Kidney capillary endothelial cell (primary cell): Measurements from ENCODE around the gene GM2A.
"Not testable (repeated sequence)": the region's sequence is repeated elsewhere in the genome, so short reads cannot be mapped to it uniquely, and the experiment has no call there.

Experiments
- DNase-seq: peaks from one replicate; pipeline ENCODE4 v3.0.0-alpha.2; 2018; ENCODE audit warnings: low spot score

GM2A gene

GRCh38 chr5:151293624-151294023 lies 40.6 kb downstream of the GM2A start:
- DNase-seq: no peak

DNA sequence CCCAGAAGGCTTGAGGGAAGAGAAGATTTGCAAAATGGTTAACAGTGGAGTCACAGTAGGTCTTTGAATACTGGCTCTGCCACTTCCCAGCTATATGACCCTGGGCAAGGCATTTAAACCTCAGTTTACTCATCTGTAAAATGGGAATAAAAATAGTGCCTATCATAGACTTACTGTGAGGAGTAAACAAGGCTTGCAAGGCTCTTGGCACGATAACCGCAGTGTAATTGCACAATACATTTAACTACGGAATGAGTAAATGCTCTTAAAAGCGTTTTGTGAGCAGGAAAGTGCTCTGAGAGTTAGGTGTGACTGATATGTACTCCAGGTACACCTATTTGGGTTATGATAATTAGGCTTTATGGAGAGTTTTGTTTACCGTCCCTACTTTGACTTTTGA lies 42.2 kb downstream of the GM2A start:
- DNase-seq: no peak

DNA sequence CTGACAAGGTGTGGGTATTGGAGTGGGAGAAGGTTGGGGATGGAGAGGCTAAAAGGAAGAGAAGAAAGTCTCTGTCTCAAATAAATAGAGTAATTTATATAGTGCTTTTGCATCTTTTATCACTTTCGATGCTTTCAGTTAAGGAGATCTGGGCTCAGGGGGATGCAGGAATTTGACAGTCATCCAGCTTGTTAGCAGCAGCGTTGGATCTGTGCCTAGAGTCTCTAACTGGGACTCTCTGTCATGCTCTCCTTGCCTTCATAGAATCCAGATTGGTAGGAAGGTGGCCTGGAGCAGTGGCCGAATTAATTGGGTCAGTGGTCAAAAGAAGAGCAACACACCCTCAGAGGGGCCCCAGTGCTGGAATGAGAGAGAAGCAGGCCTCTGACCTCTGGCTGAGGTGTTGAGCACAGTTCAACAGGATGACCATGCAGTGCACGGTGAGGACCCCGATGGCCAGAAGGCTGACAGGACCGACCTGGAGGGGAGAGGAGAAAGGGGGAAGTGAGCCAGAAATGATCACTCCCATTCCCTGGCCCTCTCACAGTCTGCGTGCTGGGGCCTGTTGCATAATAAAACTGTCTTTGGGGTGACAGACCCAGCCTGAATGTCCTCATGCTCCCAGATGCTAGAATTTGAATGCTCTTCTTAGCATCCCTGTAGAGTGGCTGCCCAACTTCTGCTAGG lies 42.9 kb downstream of the GM2A start:
- no peak for DNase-seq

- no peak for DNase-seq
These were observed 43.5 kb downstream of the GM2A start for GRCh38 chr5:151296478-151296830.

DNA sequence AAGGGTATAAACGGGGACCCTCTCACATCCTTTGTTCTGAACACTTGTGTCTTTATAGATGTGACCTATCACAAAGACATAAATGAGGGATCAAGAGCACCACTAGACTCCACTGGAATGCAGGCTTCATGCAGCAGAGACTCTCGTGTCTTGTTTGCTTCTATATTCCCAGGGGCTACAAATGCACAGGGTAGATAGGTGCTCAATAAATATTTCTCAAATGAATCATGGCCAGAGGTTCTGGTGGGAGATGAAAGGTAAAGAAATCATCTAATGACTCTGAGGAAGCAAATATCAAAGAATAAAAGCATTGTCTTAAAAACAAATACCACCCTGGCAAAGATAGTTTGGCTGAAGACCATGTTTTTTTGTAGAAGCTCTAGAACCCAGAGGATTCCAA lies 44.0 kb downstream of the GM2A start:
- no peak for DNase-seq

- peak; percentile 26 for DNase-seq
These were observed 45.3 kb downstream of the GM2A start for GRCh38 chr5:151298063-151298855.

DNA sequence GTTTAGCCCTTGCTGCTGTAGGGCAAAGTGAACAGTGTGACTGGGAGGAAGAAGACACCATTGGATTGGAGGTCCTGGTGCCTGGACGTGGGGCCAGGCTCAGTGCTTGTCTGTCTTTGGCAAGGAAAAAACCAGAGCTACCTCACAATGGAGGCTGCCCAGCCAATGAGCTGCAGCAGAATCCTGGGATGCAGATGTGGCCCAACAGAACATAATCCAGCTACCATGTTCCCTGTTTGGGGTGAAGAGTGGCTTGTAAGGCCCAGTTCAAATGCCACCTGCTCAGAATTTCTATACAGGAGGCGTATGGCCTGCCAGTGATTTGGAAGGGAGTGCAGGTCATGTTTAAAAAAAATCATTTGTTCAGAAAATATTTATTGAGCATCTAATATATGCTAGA lies 50.7 kb downstream of the GM2A start, which contains the start of gene SLC36A3:
TSS of gene SLC36A3 (minus strand) at position 101 of the 400 bp plus-strand sequence. CDS start 412 bp downstream, outside the sequence.
- DNase-seq: no peak

DNA sequence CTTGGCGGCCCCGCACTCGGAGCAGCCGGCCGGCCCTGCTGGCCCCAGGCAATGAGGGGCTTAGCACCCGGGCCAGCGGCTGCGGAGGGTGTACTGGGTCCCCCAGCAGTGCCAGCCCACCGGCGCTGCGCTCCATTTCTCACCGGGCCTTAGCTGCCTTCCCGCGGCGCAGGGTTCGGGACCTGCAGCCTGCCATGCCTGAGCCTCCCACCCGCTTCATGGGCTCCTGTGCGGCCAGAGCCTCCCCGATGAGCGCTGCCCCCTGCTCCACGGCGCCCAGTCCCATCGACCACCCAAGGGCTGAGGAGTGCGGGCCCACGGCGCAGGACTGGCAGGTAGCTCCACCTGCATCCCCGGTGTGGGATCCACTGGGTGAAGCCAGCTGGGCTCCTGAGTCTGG lies 56.3 kb downstream of the GM2A start:
- DNase-seq: not testable (repeated sequence)

DNA sequence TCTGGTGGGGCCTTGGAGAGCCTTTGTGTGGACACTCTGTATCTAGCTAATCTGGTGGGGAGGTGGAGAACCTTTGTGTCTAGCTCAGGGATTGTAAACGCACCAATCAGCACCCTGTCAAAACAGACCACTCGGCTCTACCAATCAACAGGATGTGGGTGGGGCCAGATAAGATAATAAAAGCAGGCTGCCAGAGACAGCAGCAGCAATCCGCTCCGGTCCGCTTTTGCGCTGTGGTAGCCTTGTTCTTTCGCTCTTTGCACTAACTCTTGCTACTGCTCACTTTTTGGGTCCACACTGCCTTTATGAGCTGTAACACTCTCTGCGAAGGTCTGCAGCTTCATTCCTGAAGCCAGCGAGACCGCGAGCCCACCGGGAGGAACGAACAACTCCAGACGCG lies 56.8 kb downstream of the GM2A start:
- DNase-seq: not testable (repeated sequence)

DNA sequence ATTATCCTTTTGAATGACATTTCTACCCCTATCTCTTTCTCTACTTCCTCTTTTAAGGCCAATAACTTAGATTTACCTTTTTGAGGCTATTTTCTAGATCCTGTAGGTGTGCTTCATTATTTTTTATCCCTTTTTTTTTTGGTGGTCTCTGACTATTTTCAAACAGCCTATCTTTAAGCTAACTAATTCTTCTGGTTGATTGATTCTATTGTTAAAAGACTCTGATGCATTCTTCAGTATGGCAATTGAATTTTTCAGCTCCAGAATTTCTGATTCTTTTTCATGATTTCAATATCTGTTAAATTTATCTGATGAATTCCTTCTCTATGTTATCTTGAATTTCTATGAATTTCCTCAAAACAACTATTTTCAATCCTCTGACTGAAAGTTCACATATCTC lies 57.9 kb downstream of the GM2A start:
- DNase-seq: no peak

DNA sequence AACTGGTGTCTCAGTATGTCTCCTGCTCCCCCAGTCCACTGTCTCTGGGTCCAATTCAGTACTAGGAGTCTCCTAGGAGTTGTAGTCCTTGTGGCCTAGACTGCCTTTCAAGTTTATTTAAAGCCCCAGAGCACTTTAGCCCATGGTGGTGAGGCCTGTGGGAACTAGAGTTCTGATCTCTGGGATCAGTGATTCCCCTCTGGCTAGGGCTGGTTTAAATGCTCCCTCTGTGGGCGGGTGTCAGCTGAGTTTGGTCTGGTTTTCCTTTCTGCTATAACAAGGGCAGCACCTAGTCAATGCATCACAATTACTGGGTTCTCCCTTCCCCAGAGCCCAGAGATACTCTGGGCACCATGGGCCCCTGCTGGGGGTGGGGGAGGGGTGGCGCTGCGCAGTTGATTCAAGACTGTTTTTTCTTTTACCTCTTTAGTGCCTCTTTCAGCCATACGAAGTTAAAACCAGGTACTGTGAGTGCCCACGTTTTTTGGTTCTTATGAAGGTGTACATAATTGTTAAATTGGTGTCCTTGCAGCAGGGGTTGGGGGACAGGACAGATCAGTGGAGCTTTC lies 59.9 kb downstream of the GM2A start:
- DNase-seq: no peak

DNA sequence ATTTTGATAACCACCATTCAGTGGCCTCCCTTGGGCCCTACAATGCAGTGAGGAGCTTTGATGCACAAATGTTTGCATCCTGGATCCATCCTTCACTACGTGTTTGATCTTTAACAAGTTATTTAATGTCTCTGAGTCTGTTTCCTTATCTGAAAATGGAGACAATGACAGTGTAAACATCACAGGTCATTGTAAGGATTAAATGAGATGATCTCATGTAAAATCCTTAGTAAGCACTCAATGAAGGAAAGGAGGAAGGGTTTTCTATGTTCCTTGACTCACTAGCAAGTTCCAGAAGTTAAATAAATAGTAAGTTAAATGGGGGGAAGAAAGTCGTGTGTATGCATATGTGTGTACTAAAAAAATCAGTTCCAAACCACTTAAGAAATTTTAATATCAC lies 60.4 kb downstream of the GM2A start:
- no peak for DNase-seq

GRCh38 chr5:151315998-151316597 lies 63.1 kb downstream of the GM2A start:
- peak; percentile 49 for DNase-seq

DNA sequence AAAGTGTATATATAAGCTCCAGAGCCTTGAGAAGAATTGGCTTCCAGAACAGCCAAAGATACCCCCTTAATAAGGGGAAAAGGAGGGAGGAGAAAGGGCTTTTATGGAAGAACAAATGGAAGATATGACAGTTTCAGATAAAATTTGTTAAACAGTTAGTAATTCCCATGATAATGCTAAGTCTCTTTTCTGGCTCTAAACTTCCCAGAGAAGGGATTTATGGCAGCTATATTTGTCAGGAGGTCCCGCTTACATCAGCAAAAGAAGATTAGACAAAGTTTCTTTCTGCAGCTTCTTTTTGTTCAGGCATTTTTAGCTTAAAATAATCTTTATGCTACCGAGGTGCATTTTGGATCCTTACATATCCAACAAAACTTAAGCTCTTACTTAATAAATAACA lies 64.9 kb downstream of the GM2A start:
- no peak for DNase-seq

- DNase-seq: no peak
These were observed 66.1 kb downstream of the GM2A start for GRCh38 chr5:151318850-151319732.
